GM23338 (cell line): ENCODE results near the gene SPINK5. TPM values are rescaled to one million over a fixed set of nuclear protein-coding genes. Genes with fewer than 3 reads are reported as not detected.

Source experiments
- ETS1 ChIP-seq: IDR thresholded peaks from 2 replicates; pipeline ENCODE4 v1.6.1; 2016; ENCODE audit warnings: antibody characterized with exemption
- EZH2phosphoT487 ChIP-seq: fragments of 200-600 bp; sonication (generic); IDR thresholded peaks from one replicate; pipeline ENCODE4 v1.8.1; 2018; ENCODE audit warnings: antibody characterized with exemption; ENCODE audit not compliant: unreplicated experiment
- NANOG ChIP-seq: IDR thresholded peaks from 2 replicates; pipeline ENCODE4 v1.6.1; 2016; ENCODE audit warnings: antibody characterized with exemption, borderline replicate concordance
- POLR2AphosphoS5 ChIP-seq: IDR thresholded peaks from 2 replicates; pipeline ENCODE4 v1.6.1; 2016; ENCODE audit warnings: antibody characterized with exemption, low read depth
- STAT1 ChIP-seq: IDR thresholded peaks from one replicate; pipeline ENCODE4 v1.6.1; 2016; ENCODE audit warnings: antibody characterized with exemption; ENCODE audit not compliant: unreplicated experiment
- polyA plus RNA-seq: library from polyadenylated mRNA; unstranded; fragments of >200 nt; fragmentation: Nextera tagmentation; extraction: Ambion mirVana; gene quantifications from 2 replicates; pipeline ENCODE4 v1.2.1, GENCODE V29; 2016
- total RNA-seq: library from RNA; depleted of rRNA; stranded (reverse); fragments of >200 nt; shearing (Covaris generic); gene quantifications from 2 replicates; pipeline ENCODE4 v1.2.3, GENCODE V29; 2014; rRNA removed
- TF ChIP-seq, protein P1 (sequence below), 2 experiments: fragments of 200-600 bp in 1 of 2; sonication (generic) in 1 of 2; conservative IDR thresholded peaks; 2 replicates each; pipeline versions ENCODE4 v1.5.1 to v1.6.1; 2016 to 2017; ENCODE audit warnings: antibody characterized with exemption in 2 of 2, low read depth in 2 of 2, mild to moderate bottlenecking in 2 of 2, moderate library complexity in 1 of 2

Gene SPINK5
- total and polyA plus RNA-seq, 2 experiments from 2014 or later = 4.5 to 8.8 TPM

DNA sequence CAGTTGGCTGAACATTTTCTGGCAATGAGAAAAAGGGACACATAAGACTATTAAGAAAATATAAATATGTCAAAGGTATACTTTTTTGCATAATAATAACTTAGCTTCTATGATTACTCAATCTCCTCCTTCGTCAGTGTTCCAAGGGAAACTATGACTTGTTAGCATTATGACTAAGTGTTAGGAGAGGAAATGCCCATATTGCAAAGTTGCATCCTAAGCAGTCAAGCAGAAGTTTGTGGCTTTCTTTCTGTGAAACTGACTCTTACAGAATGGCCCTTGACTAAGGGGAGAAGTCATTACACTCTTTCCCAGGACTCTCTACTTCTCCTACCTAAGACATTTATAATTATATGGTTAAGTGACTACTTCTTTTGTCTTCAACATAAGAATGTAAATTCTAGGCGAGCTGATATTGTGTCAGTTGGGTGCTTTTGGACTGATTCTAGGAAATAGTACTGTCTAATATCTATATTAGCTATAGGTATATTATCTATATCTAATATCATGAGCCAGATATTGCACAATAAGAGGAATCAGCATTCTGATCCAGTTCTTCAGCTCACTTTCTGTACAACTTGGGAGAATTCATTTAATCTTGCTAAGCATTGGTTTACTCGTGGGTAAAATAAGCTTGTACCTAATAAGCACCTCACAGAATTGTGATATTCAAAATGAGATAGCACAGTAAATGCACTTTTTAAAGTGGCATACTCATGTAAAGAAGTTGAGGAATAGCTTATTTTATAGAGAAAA is 122.6 kb downstream of the SPINK5 start (continued):
- TF ChIP-seq POLR2AphosphoS5 (no peak), ETS1 (no peak), STAT1 (no peak), NANOG (no peak), EZH2phosphoT487 (no peak)
- TF ChIP-seq, protein P1, sequence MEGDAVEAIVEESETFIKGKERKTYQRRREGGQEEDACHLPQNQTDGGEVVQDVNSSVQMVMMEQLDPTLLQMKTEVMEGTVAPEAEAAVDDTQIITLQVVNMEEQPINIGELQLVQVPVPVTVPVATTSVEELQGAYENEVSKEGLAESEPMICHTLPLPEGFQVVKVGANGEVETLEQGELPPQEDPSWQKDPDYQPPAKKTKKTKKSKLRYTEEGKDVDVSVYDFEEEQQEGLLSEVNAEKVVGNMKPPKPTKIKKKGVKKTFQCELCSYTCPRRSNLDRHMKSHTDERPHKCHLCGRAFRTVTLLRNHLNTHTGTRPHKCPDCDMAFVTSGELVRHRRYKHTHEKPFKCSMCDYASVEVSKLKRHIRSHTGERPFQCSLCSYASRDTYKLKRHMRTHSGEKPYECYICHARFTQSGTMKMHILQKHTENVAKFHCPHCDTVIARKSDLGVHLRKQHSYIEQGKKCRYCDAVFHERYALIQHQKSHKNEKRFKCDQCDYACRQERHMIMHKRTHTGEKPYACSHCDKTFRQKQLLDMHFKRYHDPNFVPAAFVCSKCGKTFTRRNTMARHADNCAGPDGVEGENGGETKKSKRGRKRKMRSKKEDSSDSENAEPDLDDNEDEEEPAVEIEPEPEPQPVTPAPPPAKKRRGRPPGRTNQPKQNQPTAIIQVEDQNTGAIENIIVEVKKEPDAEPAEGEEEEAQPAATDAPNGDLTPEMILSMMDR (conservative IDR thresholded peaks at IDR 0.05; ENCODE audit: low read depth in 2 of 2) = no peak

Other genes with a start within 250 kb of the SPINK5 start
- not detected in 2 replicates for gene SPINK1, start 232.3 kb upstream of the SPINK5 start, total RNA-seq
- 0.82 and 0.90 TPM in 2 replicates for gene SPINK1, start 232.3 kb upstream of the SPINK5 start, polyA plus RNA-seq
- 27.0 and 36.1 TPM in 2 replicates for gene SCGB3A2, start 185.3 kb upstream of the SPINK5 start, total RNA-seq
- gene SCGB3A2, start 185.3 kb upstream of the SPINK5 start, polyA plus RNA-seq = 251 and 256 TPM in 2 replicates
- not detected in 2 replicates for gene C5orf46, start 157.4 kb upstream of the SPINK5 start, total RNA-seq
- gene C5orf46, start 157.4 kb upstream of the SPINK5 start, polyA plus RNA-seq = 0.40 and 0.42 TPM in 2 replicates
- gene SPINK14, start 104.6 kb downstream of the SPINK5 start, total RNA-seq = not detected in 2 replicates
- not detected in 2 replicates for gene SPINK14, start 104.6 kb downstream of the SPINK5 start, polyA plus RNA-seq
- not detected in 2 replicates for gene SPINK6, start 139.1 kb downstream of the SPINK5 start, total RNA-seq
- gene SPINK6, start 139.1 kb downstream of the SPINK5 start, polyA plus RNA-seq = 0.53 TPM in 1 of 2 replicates, not detected in the other
- not detected in 2 replicates for gene MARCOL, start 174.5 kb downstream of the SPINK5 start, total RNA-seq
- gene MARCOL, start 174.5 kb downstream of the SPINK5 start, polyA plus RNA-seq = not detected in 2 replicates
- not detected in 2 replicates for gene SPINK13, start 204.8 kb downstream of the SPINK5 start, total RNA-seq
- 0.49 TPM in 1 of 2 replicates, not detected in the other for gene SPINK13, start 204.8 kb downstream of the SPINK5 start, polyA plus RNA-seq
- gene SPINK7, start 248.4 kb downstream of the SPINK5 start, total RNA-seq = not detected in 2 replicates
- gene SPINK7, start 248.4 kb downstream of the SPINK5 start, polyA plus RNA-seq = not detected in 2 replicates